SHP77 (cell line): ENCODE data around the gene TFF1.

Experiments
- DNase-seq, 2 experiments: peaks; one replicate each; lab custom pipeline; 2025; lab: John Stamatoyannopoulos, UW

The TFF1 gene

GRCh38 chr21:42317826-42318746 is 48.2 kb downstream of the TFF1 start:
- no peak for DNase-seq

GRCh38 chr21:42317341-42317741 is 49.0 kb downstream of the TFF1 start:
- DNase-seq, result peak in 1 of 2 experiments; percentile 31

- DNase-seq, result no peak
Observed at GRCh38 chr21:42316891-42317290, 49.4 kb downstream of the TFF1 start.

- DNase-seq, result peak; percentile 97 to 98
Observed at GRCh38 chr21:42315296-42315891, 50.9 kb downstream of the TFF1 start, which contains the start of gene TFF3. TFF3 (minus strand) TSS chr21:42315409; CDS start chr21:42315374, 35 bp downstream.

- DNase-seq, result no peak
Observed at GRCh38 chr21:42314616-42315295, 51.6 kb downstream of the TFF1 start.

GRCh38 chr21:42313501-42313969 is 52.8 kb downstream of the TFF1 start:
- DNase-seq, result peak; percentile 51 to 69

- no peak for DNase-seq
Observed at GRCh38 chr21:42312626-42313104, 53.7 kb downstream of the TFF1 start.
